HG02759 (cell line): ENCODE data around the gene CCDC93.

Source experiments
- ATAC-seq: cut with Tn5 transposase; IDR thresholded peaks from one replicate; pipeline ENCODE4 v1.9.1; 2021; ENCODE audit warnings: mild to moderate bottlenecking, moderate library complexity; ENCODE audit not compliant: unreplicated experiment

Gene CCDC93

DNA sequence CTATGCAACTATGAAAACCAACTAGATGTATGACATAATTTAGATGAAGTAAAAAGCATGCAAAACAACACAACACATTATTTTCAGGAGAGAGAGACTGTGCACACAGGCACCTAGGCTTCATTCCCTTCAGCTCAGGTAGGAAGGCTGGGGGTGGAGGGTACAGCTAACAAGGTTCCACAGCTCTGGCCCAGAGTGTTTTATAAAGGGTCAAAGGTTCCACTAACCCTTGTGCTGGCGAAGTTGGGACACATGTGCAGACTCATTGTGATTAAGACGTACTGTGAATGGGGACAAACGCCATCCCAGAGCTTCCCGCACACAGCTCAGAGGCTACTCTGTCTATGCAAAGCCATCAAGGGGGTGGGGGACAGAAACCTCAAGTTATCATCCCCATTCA is 19.1 kb downstream of the CCDC93 start:
- no peak for ATAC-seq

DNA sequence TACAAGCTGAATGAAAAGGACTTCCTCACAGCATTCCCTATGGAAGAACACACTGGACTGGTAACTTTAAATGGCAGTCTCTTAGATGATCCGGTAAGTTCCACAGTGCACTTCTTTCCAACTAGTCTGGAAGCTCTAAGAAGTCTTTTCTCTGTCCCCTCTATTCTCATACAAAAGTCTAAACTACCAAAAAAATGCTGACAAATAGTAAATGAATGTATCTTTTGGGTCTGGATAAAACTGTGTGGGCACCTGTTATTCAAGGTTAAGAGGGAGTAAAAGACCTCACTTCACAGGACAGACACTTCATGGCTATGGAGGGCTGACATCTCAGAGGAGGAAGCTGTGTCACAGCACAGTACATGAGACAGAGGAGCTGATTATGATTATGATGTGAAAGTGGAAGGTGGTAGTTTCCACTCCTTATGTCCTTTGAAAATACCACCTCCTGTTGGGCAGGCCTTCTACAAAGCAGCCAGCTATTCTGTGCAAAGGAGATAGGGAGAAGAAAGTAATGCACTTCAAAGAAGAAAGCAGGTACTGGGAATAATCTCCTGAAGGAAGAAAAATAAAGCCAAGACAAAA is 23.9 kb downstream of the CCDC93 start:
- ATAC-seq = no peak

DNA sequence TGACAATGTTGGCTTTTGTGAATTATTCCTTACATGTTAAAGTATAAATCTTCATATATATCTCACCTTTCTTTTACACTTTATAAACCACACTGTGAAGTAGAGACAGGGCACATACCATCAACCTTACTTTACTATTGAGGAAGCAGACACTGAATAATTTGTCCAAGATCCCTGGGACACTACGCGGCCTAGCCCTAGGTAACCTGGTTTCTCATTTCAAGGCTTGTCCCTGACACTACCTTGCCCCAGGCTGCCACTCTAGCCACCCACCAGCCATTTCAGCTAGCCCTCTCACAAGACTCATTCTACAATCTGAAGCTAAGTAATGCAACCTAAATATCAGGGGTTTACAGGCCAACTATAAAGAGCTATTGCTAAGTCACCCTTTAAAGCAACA is 26.7 kb downstream of the CCDC93 start:
- ATAC-seq = no peak

GRCh38 chr2:117985092-117985491 is 28.8 kb downstream of the CCDC93 start:
- ATAC-seq = no peak

GRCh38 chr2:117984208-117984607 is 29.7 kb downstream of the CCDC93 start:
- no peak for ATAC-seq

GRCh38 chr2:117983040-117983439 is 30.8 kb downstream of the CCDC93 start:
- ATAC-seq = no peak

DNA sequence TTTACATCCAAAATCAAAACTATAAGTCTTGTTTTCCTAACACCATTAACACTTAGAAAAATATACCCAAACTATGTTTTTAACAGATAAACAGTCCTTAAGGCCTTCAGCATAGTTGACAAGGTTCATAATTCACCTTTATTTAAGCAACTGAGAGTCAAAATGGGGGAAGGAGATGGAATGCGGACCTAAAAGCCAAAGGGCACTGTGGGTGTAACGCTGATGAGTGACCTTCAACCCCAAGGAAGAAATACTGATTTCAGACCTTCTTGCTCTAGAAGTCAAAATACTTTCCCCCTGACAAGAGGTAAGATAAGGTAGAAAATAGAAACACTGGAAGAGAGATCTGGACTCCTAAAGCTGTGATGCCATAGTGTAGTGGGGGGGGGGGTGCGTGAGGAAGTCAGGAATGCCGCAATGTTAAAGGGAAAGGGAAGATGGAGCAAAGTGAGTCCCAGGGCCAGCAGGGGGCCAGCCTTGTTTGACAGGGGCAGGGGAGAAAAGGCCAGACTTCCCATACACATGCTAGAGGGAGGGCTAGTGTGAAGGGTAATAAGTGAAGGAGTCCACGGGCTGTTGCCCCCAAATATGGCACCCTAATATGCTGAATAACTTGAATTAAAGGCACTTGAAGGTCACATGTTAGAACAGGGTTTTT is 31.4 kb downstream of the CCDC93 start:
- no peak for ATAC-seq

- ATAC-seq = no peak
These were observed 32.1 kb downstream of the CCDC93 start for GRCh38 chr2:117981810-117982209.

GRCh38 chr2:117980783-117981676 is 32.8 kb downstream of the CCDC93 start:
- ATAC-seq = no peak

DNA sequence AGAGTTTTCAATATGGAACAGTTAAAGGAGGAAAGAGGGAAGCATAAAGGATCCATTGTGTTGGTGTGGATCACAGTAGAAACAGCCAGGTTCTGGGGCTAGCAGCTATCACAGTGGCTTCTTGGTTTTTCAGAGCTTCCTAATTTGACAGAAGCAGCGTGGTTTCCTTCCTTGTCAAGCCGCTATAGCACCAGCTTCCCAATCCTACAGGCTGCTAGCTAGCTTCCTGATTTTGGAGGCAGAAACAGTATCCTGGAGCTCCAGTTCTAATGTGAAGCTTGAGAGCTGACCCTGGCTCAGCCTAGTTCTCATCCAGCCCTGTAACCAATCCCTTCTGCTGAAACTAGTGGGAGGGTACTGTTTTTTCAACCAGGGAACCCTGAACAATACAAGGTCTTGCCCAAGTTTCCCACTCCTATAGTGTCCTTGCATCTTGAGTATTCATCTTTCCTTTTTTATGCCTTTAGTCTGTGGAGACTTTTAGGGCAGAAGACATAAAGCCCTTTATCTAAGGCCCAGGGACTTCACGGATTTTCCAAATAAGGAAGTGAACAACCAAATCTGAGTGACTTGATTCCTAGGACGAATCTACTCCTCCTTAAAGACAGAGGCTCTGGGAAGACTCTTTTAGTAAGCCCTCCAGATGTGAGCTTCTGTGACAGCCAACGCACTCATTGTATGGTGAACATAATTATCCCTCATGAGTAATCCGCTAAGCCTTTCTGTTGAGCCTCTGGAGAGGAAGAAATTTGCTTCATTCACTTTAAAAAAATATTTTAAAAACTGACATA is 33.8 kb downstream of the CCDC93 start:
- no peak for ATAC-seq

- no peak for ATAC-seq
These were observed 36.2 kb downstream of the CCDC93 start for GRCh38 chr2:117977696-117978095.

GRCh38 chr2:117976581-117976980 is 37.3 kb downstream of the CCDC93 start:
- ATAC-seq = no peak

- ATAC-seq = no peak
These were observed 40.3 kb downstream of the CCDC93 start for GRCh38 chr2:117973498-117974082.

DNA sequence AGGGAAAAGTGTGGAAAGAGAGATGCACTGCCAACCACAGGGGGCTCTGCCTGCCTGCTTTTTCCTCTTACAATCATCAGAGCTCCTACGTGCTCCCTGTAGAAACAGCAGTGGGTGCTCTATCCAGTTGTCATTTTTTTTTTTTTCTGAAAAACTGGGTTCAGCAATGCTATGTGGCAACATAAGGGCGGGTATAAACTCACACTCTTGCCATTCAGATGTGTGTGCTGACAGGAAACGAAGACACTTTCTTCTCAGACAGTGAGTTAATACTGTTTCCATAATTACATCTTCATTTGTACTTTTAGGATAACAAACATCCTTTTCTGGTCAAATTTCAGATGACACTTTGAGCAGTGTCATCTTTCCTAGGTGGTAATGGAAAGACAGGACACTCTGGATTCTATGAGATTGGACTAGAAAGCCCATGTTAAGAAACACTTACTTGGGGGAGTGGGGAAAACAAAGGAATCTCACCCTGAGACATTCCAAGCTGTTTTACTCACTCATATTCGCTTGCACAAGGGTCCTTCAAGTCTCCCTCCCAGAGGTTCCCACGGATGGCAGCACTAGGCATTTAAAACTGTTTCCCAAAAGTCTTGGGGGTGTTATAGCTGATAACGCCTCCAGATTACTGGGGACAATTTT is 41.3 kb downstream of the CCDC93 start:
- ATAC-seq = no peak

GRCh38 chr2:117968722-117969121 is 45.1 kb downstream of the CCDC93 start:
- no peak for ATAC-seq

- no peak for ATAC-seq
These were observed 45.7 kb downstream of the CCDC93 start for GRCh38 chr2:117967977-117968718.

DNA sequence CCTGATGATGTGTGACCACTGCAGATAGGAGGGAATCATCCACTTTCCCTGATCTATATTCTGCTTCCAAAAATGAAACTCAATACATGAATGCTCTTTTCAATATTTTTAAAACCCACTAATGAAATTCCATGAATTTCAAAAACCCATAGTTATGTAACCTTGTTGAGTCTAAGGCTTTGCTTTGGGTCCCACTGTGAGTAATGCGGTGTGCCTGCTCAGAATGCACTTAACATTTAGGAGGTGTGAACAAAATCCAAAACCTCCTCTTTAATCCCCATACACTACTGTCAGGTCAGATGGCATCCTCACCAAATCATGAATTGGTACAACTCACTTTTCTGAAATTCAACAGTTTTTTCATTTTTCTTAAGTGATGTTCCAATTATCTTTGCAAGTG is 50.4 kb downstream of the CCDC93 start:
- no peak for ATAC-seq

GRCh38 chr2:117961201-117961600 is 52.7 kb downstream of the CCDC93 start:
- no peak for ATAC-seq

GRCh38 chr2:117960231-117960630 is 53.6 kb downstream of the CCDC93 start:
- no peak for ATAC-seq

DNA sequence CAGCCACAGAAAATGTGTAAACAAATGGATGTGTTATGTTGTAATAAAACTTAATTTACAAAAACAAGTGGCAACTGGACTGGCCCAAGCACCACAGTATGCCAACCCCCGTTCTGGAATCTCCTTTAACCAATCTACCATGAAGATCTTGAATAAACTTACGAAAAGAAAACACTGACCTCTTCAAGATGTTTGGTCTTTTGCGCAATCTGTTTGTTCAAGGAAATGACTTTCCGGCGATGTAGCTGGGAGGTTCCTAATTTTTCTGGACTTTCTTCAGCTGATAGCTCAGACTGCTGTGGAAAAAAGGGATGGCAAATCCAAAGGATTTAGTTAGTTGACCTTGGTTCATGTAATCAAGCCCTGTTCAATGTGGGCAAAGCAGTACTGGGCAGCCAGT is 55.7 kb downstream of the CCDC93 start:
- ATAC-seq = no peak
